Raji (cell line): ENCODE data around the gene NOVA2.

Source experiments
- POLR2A ChIP-seq: IDR thresholded peaks from 2 replicates; pipeline ENCODE4 v1.6.1; 2011; ENCODE audit warnings: low read depth, low read length, control low read depth; ENCODE audit not compliant: insufficient read depth

Gene NOVA2

GRCh38 chr19:45924891-45925447 is 48.7 kb downstream of the NOVA2 start:
- no peak for TF ChIP-seq POLR2A

GRCh38 chr19:45922281-45922680 is 51.4 kb downstream of the NOVA2 start:
- no peak for TF ChIP-seq POLR2A

GRCh38 chr19:45920458-45920857 is 53.2 kb downstream of the NOVA2 start:
- TF ChIP-seq POLR2A, result no peak

GRCh38 chr19:45919678-45920077 is 54.0 kb downstream of the NOVA2 start:
- TF ChIP-seq POLR2A, result no peak

- no peak for TF ChIP-seq POLR2A
Measured at GRCh38 chr19:45918721-45919120, 54.9 kb downstream of the NOVA2 start.

DNA sequence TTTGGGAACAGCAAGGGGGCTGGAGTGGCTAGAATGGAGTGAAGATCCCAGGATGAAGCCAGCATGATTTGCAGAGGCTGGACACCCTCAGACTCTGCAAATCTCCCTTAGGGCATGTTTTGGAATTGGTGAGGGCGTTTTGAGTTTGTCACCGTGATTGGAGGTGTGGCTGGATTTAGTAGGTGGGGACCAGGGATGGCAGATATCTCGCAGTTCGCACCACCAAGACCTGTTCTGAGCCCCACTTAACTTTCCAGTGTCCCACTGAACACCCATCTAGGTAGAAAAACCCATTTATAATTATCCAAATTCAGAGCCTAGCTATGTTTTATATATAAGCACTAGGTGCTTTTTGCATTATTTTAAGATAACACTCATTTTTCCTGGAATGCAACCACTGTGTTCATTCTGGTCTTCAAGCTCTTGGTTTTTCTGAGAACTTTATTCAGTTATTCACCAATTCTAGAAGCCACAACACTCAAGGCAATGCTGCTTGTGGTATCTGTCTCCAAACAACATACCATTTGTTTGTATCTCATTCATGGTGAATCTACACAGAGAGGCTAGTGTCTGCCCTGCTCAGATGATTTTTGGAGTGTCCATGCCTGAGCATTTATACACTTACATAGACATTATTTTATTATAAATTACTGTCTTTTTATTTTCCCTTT is 56.1 kb downstream of the NOVA2 start:
- TF ChIP-seq POLR2A, result no peak

GRCh38 chr19:45913874-45914830 is 59.5 kb downstream of the NOVA2 start, which contains the start of gene NANOS2:
Gene NANOS2, minus strand, starts transcription at chr19:45914778. Its CDS starts 85 bp downstream, at chr19:45914693.
- no peak for TF ChIP-seq POLR2A

GRCh38 chr19:45911291-45911690 is 62.4 kb downstream of the NOVA2 start:
- TF ChIP-seq POLR2A, result no peak

DNA sequence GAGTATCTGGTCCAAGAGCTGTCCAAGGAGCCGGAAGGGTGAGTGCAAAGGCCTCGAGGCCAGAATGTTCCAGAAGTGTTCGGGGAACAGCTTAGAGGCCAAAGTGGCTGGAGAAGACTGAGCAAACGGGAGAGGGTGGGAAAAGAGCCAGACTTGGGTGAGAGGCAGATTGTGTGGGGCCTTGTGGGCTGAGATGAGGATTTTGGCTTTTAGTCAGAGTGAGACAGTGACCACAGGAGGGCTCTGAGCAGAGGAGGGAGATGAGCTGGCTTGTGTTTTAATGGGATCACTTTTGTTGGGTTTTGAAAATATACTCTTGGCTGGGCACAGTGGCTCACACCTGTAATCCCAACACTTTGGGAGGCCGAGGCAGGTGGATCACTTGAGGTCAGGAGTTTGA is 64.7 kb downstream of the NOVA2 start:
- TF ChIP-seq POLR2A, result no peak

- TF ChIP-seq POLR2A, result no peak
Measured at GRCh38 chr19:45906221-45906620, 67.4 kb downstream of the NOVA2 start.

DNA sequence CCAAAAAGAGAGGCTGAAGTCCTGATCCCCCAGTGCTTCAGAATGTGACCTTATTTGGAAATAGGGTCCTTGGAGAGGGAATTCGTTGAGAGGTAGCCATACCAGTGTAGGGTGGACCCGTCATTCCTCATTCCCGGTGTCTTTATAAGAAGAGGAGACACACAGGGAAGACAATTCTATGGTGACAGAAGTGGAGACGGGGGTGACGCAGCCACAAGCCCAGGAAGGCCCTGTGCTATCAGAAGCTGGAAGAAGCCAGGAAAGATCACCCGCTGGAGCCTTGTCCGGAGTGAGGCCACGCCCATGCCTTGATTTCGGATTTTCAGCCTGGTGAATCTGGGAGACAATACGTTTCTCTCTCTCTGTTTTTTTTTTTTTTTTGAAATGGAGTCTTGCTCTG is 68.7 kb downstream of the NOVA2 start:
- no peak for TF ChIP-seq POLR2A

DNA sequence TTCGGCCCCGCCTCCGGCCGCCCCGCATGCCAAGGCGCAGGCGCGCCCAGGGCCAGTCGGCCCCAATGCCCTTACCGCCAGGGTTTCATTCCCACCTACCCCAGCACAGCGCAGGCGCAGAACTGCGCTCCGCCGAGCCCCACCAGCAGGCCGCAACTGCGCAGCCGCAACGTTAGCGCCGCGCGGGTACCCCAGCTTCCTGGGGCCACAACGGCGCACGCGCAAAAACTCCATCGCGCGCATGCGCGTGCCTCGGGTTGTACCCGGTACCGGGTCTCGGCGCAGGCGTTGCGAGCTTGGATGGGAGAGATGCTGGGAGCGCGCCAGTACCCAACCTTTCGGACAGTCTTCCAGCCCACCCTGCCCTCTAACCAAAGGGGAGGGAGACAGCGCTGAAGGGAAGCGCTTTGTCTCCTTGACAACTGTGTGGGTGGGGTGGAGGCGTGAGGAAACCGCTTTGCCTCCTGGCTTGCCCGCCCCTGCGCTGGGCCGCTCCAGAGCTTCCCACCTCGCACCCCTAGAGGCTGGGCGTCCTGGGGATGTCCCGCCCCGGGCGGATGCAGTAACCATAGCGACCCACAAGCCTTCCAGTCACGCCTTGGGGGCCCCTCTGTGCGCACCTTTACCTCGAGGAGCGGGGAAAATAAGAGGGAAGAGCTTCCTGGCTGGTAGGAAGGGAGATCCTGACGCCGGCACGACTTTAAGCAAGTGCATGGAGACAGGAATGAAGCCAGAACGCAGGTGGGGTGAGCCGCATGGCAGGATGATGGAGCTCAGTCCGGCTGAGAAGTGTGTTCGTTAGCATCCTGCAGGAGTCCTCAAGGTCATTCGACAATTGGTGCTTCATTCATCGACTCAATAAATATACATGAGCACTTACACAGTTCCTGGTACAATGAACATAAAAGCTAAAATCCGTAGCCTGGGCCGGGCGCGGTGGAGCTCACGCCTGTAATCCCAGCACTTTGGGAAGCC is 70.7 kb downstream of the NOVA2 start:
- TF ChIP-seq POLR2A, result peak; percentile 98

DNA sequence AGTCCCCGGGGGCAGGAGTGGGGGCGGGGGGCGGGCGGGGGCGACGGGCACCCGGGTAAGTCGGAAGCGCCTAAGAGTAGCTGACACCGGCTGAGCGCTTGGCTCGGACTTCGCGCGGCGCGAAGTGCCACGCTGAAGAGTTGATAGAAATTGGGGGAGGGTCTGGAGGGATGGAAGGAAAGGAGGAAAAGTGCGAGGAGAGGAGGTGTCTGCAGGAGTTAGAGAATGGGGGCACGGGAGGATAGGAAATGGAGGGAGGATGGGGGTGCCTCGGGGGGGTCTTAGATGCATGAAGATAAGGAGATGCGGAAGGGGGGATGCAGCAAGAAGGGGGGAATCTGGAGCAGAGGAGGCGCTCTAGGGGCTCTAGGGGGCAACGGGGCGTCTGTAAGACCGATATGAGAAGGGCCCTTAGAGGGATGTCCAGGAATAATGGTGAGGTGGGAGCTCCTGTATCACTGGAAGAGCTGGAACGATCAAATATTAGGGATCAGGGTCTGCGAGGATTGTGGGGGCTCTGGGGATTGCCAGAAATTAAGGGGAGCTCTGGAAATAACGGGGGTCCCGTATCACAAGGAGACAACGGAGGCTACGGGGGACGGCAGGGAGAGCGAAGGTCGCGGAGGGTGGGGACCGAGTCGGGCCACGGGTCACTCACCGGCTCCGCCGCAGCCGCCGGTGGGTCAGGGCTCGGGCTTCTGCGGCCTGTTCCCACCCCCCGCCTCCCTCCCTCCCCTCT is 71.6 kb downstream of the NOVA2 start, which contains the start of gene MYPOP:
Gene MYPOP (minus strand): TSS at position 702 of the 739 bp plus-strand sequence. CDS start 840 bp downstream, outside the sequence.
- TF ChIP-seq POLR2A, result no peak

GRCh38 chr19:45901432-45901911 is 72.2 kb downstream of the NOVA2 start:
- no peak for TF ChIP-seq POLR2A
